Pancreas (tissue), 10 donors: ENCODE results near the gene BABAM2. TPM values are rescaled to one million over a fixed set of nuclear protein-coding genes. Genes with fewer than 3 reads are reported as not detected.

ENCODE experiments used
- ATAC-seq, 4 donors: fragments of 200-7000 bp; cut with Tn5 transposase; one replicate each; pipeline versions ENCODE4 v1.8.0 to v1.9.1; 2020; ENCODE audit warnings: mild to moderate bottlenecking in 4 of 4, moderate library complexity in 4 of 4
- DNase-seq, 6 donors: peaks; one replicate each; pipeline ENCODE4 v3.0.0-alpha.2; 2020
- FAIRE-seq: peaks from 2 replicates; lab custom pipeline; 2012; peaks lifted over from hg19 to GRCh38; lab: Jason Lieb, UNC
- H3K27ac ChIP-seq, 4 donors: fragments of 200-600 bp; sonication (generic); 1 replicate in 3 of 4; 2 replicates in 1 of 4; pipeline versions ENCODE4 v1.5.0 to v1.8.0; 2020
- H3K27me3 ChIP-seq, 4 donors: fragments of 200-600 bp; one replicate each; pipeline ENCODE4 v1.8.0; 2021
- H3K36me3 ChIP-seq, 3 donors: fragments of 200-600 bp; sonication (generic) in 1 of 3; one replicate each; pipeline versions ENCODE4 v1.5.0 to v1.8.0; 2020 to 2021
- H3K4me1 ChIP-seq, 3 donors: fragments of 200-600 bp; one replicate each; pipeline ENCODE4 v1.8.0; 2021
- H3K4me3 ChIP-seq, 4 donors: fragments of 200-600 bp; sonication (generic) in 2 of 4; one replicate each; pipeline versions ENCODE4 v1.5.0 to v1.8.0; 2020 to 2021
- H3K9me3 ChIP-seq, 4 donors: fragments of 200-600 bp; one replicate each; pipeline ENCODE4 v1.8.0; 2021
- CTCF ChIP-seq, 4 donors: fragments of 200-600 bp; sonication (generic) in 3 of 4; IDR thresholded peaks; one replicate each; pipeline versions ENCODE4 v1.5.0 to v1.8.0; 2021; ENCODE audit warnings: antibody characterized with exemption in 4 of 4
- WGBS, 2 donors: extraction: QIAGEN DNeasy Blood & Tissue Kit; methylation state at CpG; one replicate each; pipeline ENCODE4 v1.1.7; 2013; 5-methylcytosine and 5-hydroxymethylcytosine counted together
- intact Hi-C, 3 donors: fragments of 100-400 bp; cut with DNase I; formaldehyde crosslinking; loops; one replicate each; pipeline versions ENCODE4 v1.11.1 to v1.14.2; 2022
- polyA plus RNA-seq, 2 donors: library from polyadenylated mRNA; stranded (reverse); fragments of 200-250 nt; gene quantifications; one replicate each; pipeline ENCODE4 v1.2.3, GENCODE V29; 2013
- total RNA-seq, 6 donors: library from RNA; stranded (reverse); fragmentation: NEBNext Ultra II Directional in 4 of 6; extraction: Animal tissue kit (Norgen Biotek cat#: 25700) in 4 of 6; gene quantifications; one replicate each; pipeline versions ENCODE4 v1.2.1 to v1.2.4, GENCODE V29; 2021 to 2023
- donor health status: healthy with polysubstance abuse.
- donor health status: DM: no; HTN: no; CAD: no; lungs with moderate emphysema.
- donor health status: DM: no; HTN: no; CAD: no.
- donor health status: control.
- donor health status: control.
- donor health status: Bipolar disorder and iron deficiency.
- donor health status: DM: yes; HTN: yes; CAD: no.
- donor health status: DM: no; HTN: no; CAD: no.
- donor health status: DM: no; HTN: no; CAD: no.
- donor health status: DM: yes; HTN: yes; CAD: no.

The BABAM2 gene
- total and polyA plus RNA-seq, 8 donors: 9.4 to 21.3 (median 15.6) TPM

- no peak for TF ChIP-seq CTCF (IDR thresholded peaks at IDR 0.05)
- H3K4me3 ChIP-seq: no peak overlapping the region
- no peak overlapping the region for H3K27ac ChIP-seq
- no peak for DNase-seq
- intact Hi-C loops: no loop called here
- WGBS, 2 donors: 85 to 87% methylated on average over 9 of the region's 9 CpGs
- H3K4me1 ChIP-seq: no peaks in the 10 kb centered on the region
- no peaks in the 10 kb centered on the region for H3K36me3 ChIP-seq
- FAIRE-seq: no peak
- no peaks in the 10 kb centered on the region for H3K9me3 ChIP-seq
- H3K27me3 ChIP-seq: no peaks in the 10 kb centered on the region
- ATAC-seq: peak in 2 of 4 donors; percentile 34 to 46
Measured at GRCh38 chr2:28224648-28225472, 334.3 kb downstream of the BABAM2 start.

- H3K4me3 ChIP-seq: no peak overlapping the region
- DNase-seq (no peak), ATAC-seq (no peak), FAIRE-seq (no peak)
- H3K36me3 ChIP-seq: no peaks in the 10 kb centered on the region
- no peaks in the 10 kb centered on the region for H3K4me1 ChIP-seq
- intact Hi-C loops: no loop called here
- H3K27ac ChIP-seq: no peak overlapping the region
- WGBS, 2 donors: 77 to 85% methylated on average over 3 of the region's 3 CpGs
- TF ChIP-seq CTCF (IDR thresholded peaks at IDR 0.05): no peak
- H3K9me3 ChIP-seq: no peaks in the 10 kb centered on the region
- no peaks in the 10 kb centered on the region for H3K27me3 ChIP-seq
Measured at GRCh38 chr2:28225473-28226080, 335.0 kb downstream of the BABAM2 start.

- no peak for ATAC-seq
- H3K27ac ChIP-seq: no peak overlapping the region
- 96 to 97% methylated on average over 6 of the region's 6 CpGs for WGBS, 2 donors
- no peak for TF ChIP-seq CTCF (IDR thresholded peaks at IDR 0.05)
- no peak overlapping the region for H3K4me3 ChIP-seq
- no peaks in the 10 kb centered on the region for H3K27me3 ChIP-seq
- no peaks in the 10 kb centered on the region for H3K36me3 ChIP-seq
- H3K4me1 ChIP-seq: no peaks in the 10 kb centered on the region
- intact Hi-C loops: no loop called here
- H3K9me3 ChIP-seq: no peaks in the 10 kb centered on the region
- DNase-seq: no peak
- FAIRE-seq: no peak
Measured at GRCh38 chr2:28226558-28226957, 336.0 kb downstream of the BABAM2 start.

GRCh38 chr2:28227498-28227897 is 337.0 kb downstream of the BABAM2 start:
- no peak for ATAC-seq
- Histone ChIP-seq H3K27me3 (no peaks in the 10 kb centered on the region), H3K36me3 (no peaks in the 10 kb centered on the region), H3K4me1 (peaks cover under 1 to 7% (median 6%) of the 10 kb centered on the region in 3 donors), H3K9me3 (no peaks in the 10 kb centered on the region), H3K27ac (no peak overlapping the region), H3K4me3 (no peak overlapping the region)
- no peak for DNase-seq
- intact Hi-C loops: no loop called here
- FAIRE-seq: no peak
- WGBS, 2 donors: 84 to 88% methylated on average over 3 of the region's 3 CpGs
- no peak for TF ChIP-seq CTCF (IDR thresholded peaks at IDR 0.05)
